ENCODE data around the gene TSPYL2. TPM values are rescaled to one million over a fixed set of nuclear protein-coding genes. Genes with fewer than 3 reads are reported as not detected.

TSPYL2 gene
- total and polyA plus RNA-seq, 2 donors (not counting 1 experiment from before 2014, with no cell fraction given): 101 to 126 TPM

DNA sequence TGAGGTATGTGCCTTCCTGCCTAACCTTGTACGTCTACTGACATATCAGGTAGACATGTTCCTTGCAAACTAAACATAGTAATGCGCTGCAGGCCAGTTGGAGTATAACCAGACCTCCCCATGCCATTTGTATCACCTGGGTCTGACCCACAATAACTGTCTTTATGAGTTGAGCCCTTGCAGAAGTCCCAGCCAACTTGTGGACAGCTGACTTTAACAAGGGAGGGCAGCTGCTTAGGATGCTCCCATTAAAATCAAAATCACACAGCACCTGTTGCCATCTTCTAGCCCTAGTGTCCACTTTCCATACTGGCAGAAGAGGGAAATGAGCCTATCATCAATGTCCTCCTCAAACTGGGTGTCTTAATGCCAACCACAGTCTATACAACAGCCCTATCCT lies 53.4 kb downstream of the TSPYL2 start:
- Mint-ChIP-seq H3K4me1 (no peaks in the 10 kb centered on the region), H3K27me3 (no peaks in the 10 kb centered on the region), H3K9me3 (ENCODE audit: insufficient read depth) (no peaks in the 10 kb centered on the region), H3K27ac (no peak overlapping the region), H3K4me3 (no peak overlapping the region)
- no peaks in the 10 kb centered on the region for H3K4me1 ChIP-seq (ENCODE audit: control insufficient read depth in 2 of 2, insufficient read depth in 2 of 2, low read length in 2 of 2)
- peaks cover 1% of the 10 kb centered on the region for H3K79me2 ChIP-seq (ENCODE audit: control insufficient read depth, insufficient read depth, low read length)
- ChIA-PET CTCF (no interaction called here), POLR2A (no interaction called here)
- no peaks in the 10 kb centered on the region for H3K9me3 ChIP-seq (ENCODE audit: control extremely low read depth in 1 of 3, control insufficient read depth in 2 of 3, insufficient read depth in 1 of 3, low read length in 2 of 3)
- no peaks in the 10 kb centered on the region for H3K36me3 ChIP-seq (replicated peaks in 1 of 2; ENCODE audit: control extremely low read depth in 1 of 2, control insufficient read depth in 1 of 2, extremely low read depth in 1 of 2, insufficient read depth in 2 of 2, low read length in 1 of 2)
- DNase-seq (no peak), ATAC-seq (ENCODE audit: low read depth) (no peak)
- TF ChIP-seq EZH2 (IDR thresholded peaks at IDR 0.05; ENCODE audit: borderline replicate concordance, insufficient read depth, low read depth, low read length, poor library complexity, severe bottlenecking) (no peak), CTCF (IDR thresholded peaks at IDR 0.05) (no peak)
- 100% methylated on average over 1 of the region's 2 CpGs for WGBS (ENCODE audit: insufficient coverage)
- no peaks in the 10 kb centered on the region for H4K20me1 ChIP-seq (ENCODE audit: control insufficient read depth, insufficient read depth, low read length, poor library complexity, severe bottlenecking)
- no peaks in the 10 kb centered on the region for H3K27me3 ChIP-seq (replicated peaks in 1 of 4; ENCODE audit: control extremely low read depth in 1 of 4, control insufficient read depth in 3 of 4, insufficient read depth in 4 of 4, low read length in 3 of 4)
- no peak overlapping the region for H2AFZ ChIP-seq (ENCODE audit: insufficient read depth, low read depth, low read length, poor library complexity, severe bottlenecking)
- no peak overlapping the region for H3K4me2 ChIP-seq (replicated peaks; ENCODE audit: low read depth, low read length, poor library complexity, severe bottlenecking)
- no peak overlapping the region for H3K4me3 ChIP-seq (ENCODE audit: control extremely low read depth in 1 of 5, extremely low read depth in 1 of 5, insufficient read depth in 1 of 5, low read depth in 2 of 5, low read length in 4 of 5)
- H3K9ac ChIP-seq (ENCODE audit: low read length): no peak overlapping the region
- no peak overlapping the region for H3K27ac ChIP-seq (ENCODE audit: low read length in 2 of 2)
- intact Hi-C loops (cut with micrococcal nuclease): no loop called here

Small RNA genes within 50 kb of the gene (small RNA-seq; reads per million reads assigned to genes)
- not detected for gene AL591212.2 (ENCODE audit: insufficient read length, low read depth, low replicate concordance)

Other genes with a start within 250 kb of the TSPYL2 start
- gene XAGE3, start 214.3 kb upstream of the TSPYL2 start, total RNA-seq: not detected in 2 replicates
- not detected in 2 replicates for gene XAGE3, start 214.3 kb upstream of the TSPYL2 start, polyA plus RNA-seq
- gene FAM156B, start 185.0 kb upstream of the TSPYL2 start, total RNA-seq: 13.3 and 13.7 TPM in 2 replicates
- gene FAM156B, start 185.0 kb upstream of the TSPYL2 start, polyA plus RNA-seq: 44.3 and 50.8 TPM in 2 replicates
- gene FAM156A, start 123.8 kb upstream of the TSPYL2 start, total RNA-seq: 29.8 and 30.3 TPM in 2 replicates
- gene FAM156A, start 123.8 kb upstream of the TSPYL2 start, polyA plus RNA-seq: 14.0 and 27.4 TPM in 2 replicates
- 0.17 TPM in 1 of 2 replicates, not detected in the other for gene GPR173, start 33.6 kb upstream of the TSPYL2 start, total RNA-seq
- gene GPR173, start 33.6 kb upstream of the TSPYL2 start, polyA plus RNA-seq: 0.12 and 0.50 TPM in 2 replicates
- gene KANTR, start 11.8 kb downstream of the TSPYL2 start, total RNA-seq: 26.8 and 32.6 TPM in 2 replicates
- 6.7 and 7.8 TPM in 2 replicates for gene KANTR, start 11.8 kb downstream of the TSPYL2 start, polyA plus RNA-seq
- gene KDM5C, start 142.8 kb downstream of the TSPYL2 start, total RNA-seq: 138 and 157 TPM in 2 replicates
- 116 and 129 TPM in 2 replicates for gene KDM5C, start 142.8 kb downstream of the TSPYL2 start, polyA plus RNA-seq
- 0.94 and 1.1 TPM in 2 replicates for gene IQSEC2, start 199.2 kb downstream of the TSPYL2 start, total RNA-seq
- gene IQSEC2, start 199.2 kb downstream of the TSPYL2 start, polyA plus RNA-seq: 0.45 and 0.58 TPM in 2 replicates